ENCODE results near the gene STPG1. TPM values are rescaled to one million over a fixed set of nuclear protein-coding genes. Genes with fewer than 3 reads are reported as not detected.
A peak's percentile ranks its signal among the peaks of the same experiment; 100 is the strongest.

STPG1 gene
- total and polyA plus RNA-seq, 8 donors = 0.45 to 51.0 (median 4.4) TPM; not detected in 1

DNA sequence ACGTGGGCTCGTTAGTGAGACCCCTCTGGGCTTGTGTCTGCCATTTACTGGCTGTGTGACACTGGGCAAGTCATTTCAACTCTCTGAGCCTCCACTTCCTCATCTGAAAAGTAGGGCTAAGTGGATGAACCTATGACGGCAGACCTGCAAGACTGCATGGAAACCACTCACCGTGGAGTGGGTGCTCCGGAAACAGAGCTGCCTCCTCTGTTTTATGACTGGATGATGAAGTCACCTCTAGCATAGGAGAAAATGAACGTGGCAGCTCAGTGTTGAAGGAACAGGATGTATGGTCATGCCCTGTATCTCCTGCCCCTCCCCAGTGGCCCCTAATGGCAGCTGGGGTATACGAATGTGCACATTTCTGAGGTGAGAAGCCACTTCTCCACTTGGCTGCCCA lies 40.5 kb downstream of the STPG1 start:
- H3K4me1 ChIP-seq = no peaks in the 10 kb centered on the region
- DNase-seq = no peak
- H3K36me3 ChIP-seq = peaks cover 0 to 69% (median 37%) of the 10 kb centered on the region in 4 donors
- TF ChIP-seq EP300 (IDR thresholded peaks at IDR 0.05) (no peak), POLR2AphosphoS5 (IDR thresholded peaks at IDR 0.05) (no peak), POLR2A (IDR thresholded peaks at IDR 0.05) (no peak)
- TF ChIP-seq, protein P1, sequence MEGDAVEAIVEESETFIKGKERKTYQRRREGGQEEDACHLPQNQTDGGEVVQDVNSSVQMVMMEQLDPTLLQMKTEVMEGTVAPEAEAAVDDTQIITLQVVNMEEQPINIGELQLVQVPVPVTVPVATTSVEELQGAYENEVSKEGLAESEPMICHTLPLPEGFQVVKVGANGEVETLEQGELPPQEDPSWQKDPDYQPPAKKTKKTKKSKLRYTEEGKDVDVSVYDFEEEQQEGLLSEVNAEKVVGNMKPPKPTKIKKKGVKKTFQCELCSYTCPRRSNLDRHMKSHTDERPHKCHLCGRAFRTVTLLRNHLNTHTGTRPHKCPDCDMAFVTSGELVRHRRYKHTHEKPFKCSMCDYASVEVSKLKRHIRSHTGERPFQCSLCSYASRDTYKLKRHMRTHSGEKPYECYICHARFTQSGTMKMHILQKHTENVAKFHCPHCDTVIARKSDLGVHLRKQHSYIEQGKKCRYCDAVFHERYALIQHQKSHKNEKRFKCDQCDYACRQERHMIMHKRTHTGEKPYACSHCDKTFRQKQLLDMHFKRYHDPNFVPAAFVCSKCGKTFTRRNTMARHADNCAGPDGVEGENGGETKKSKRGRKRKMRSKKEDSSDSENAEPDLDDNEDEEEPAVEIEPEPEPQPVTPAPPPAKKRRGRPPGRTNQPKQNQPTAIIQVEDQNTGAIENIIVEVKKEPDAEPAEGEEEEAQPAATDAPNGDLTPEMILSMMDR (IDR thresholded peaks at IDR 0.05) = no peak
- no peak overlapping the region for H3K27ac ChIP-seq
- WGBS, 5 donors = 84 to 94% (median 89%) methylated on average over 7 of the region's 7 CpGs
- intact Hi-C loops (cut with DNase I; ENCODE audit: low total_unique reads) = no loop called here
- H3K4me3 ChIP-seq = no peak overlapping the region
- H3K9me3 ChIP-seq = no peaks in the 10 kb centered on the region
- no peaks in the 10 kb centered on the region for H3K27me3 ChIP-seq

DNA sequence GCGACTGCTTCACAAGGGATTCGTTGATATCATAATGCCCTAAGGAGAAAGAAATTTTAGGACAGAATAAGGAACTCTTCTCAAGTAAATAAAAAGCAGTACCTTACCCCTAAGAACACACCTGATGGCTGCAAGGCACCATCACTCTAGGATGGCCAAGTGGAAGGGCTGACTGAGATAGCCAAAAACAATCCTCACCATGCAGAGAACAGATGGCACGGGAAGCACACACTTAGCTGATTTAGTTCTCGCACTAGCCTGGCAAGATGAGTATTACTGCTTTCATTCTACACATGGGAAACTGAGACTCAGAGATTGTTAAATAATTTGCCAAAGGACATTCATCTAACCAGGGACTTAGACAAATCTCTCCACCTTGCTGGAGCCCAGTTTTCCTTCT lies 43.8 kb downstream of the STPG1 start:
- no peak for TF ChIP-seq POLR2A (IDR thresholded peaks at IDR 0.05)
- no peak for TF ChIP-seq EP300 (IDR thresholded peaks at IDR 0.05)
- TF ChIP-seq, protein P1 (IDR thresholded peaks at IDR 0.05) = no peak
- no peak for TF ChIP-seq POLR2AphosphoS5 (IDR thresholded peaks at IDR 0.05)
- Histone ChIP-seq H3K27ac (no peak overlapping the region), H3K4me3 (no peak overlapping the region), H3K27me3 (no peaks in the 10 kb centered on the region), H3K36me3 (peaks cover 0 to 50% (median 32%) of the 10 kb centered on the region in 4 donors), H3K9me3 (no peaks in the 10 kb centered on the region), H3K4me1 (peaks cover 0 to 6% (median 4%) of the 10 kb centered on the region in 4 donors)
- DNase-seq = no peak
- WGBS, 5 donors = 92 to 97% (median 96%) methylated on average over 4 of the region's 4 CpGs
- intact Hi-C loops (cut with DNase I; ENCODE audit: low total_unique reads) = no loop called here

DNA sequence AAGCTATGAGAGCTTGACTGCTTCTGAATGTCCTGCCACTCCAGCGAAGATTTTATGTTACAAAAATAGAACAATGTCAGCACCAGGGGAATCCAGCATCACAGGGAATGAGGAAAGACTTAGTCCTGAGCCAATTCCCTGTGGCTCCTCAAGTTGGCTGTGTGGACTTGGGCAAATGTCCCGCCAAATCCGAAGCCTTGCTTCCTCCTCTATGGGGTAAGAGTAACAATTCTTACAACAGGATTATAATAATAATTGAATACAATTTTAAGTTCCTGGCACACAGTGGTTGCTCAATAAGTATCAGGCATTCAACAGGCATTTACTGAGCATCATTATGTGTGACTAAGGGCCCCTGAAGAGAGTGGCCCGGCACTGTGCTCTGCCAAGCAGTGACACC lies 44.4 kb downstream of the STPG1 start:
- intact Hi-C loops (cut with DNase I; ENCODE audit: low total_unique reads) = no loop called here
- Histone ChIP-seq H3K9me3 (no peaks in the 10 kb centered on the region), H3K4me3 (no peak overlapping the region), H3K27ac (no peak overlapping the region), H3K27me3 (no peaks in the 10 kb centered on the region), H3K36me3 (peaks cover 0 to 46% (median 30%) of the 10 kb centered on the region in 4 donors), H3K4me1 (peaks cover 0 to 12% (median 7%) of the 10 kb centered on the region in 4 donors)
- TF ChIP-seq POLR2A (IDR thresholded peaks at IDR 0.05) (no peak), EP300 (IDR thresholded peaks at IDR 0.05) (no peak), POLR2AphosphoS5 (IDR thresholded peaks at IDR 0.05) (no peak)
- TF ChIP-seq, protein P1 (IDR thresholded peaks at IDR 0.05) = no peak
- WGBS, 5 donors = 90 to 97% (median 92%) methylated on average over 4 of the region's 4 CpGs
- no peak for DNase-seq

DNA sequence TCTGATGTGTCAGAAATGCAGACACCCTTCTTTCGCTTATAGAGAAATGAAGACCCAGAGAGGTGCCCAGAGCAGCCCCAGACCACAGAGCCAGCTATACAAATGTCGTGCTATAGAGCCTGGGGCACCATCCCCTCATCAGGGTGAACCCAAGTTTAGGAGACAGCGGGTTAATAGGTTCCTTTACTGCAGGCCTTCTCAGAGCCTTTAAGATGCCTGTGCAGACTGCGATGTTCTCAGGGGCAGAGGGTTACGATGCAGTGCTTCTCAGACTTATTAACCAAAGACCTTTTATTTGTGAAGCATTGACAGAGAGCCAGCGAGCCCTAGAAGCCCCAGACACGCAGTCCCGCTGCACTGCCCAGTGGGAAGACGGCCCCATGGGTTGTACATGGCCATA lies 46.9 kb downstream of the STPG1 start:
- H3K4me1 ChIP-seq = peaks cover 0 to 16% (median 10%) of the 10 kb centered on the region in 4 donors
- 91 to 99% (median 98%) methylated on average over 5 to 9 of the region's 9 CpGs for WGBS, 5 donors
- no peak for TF ChIP-seq POLR2AphosphoS5 (IDR thresholded peaks at IDR 0.05)
- TF ChIP-seq EP300 (IDR thresholded peaks at IDR 0.05) = no peak
- H3K36me3 ChIP-seq = peaks cover 0 to 24% (median 18%) of the 10 kb centered on the region in 4 donors
- DNase-seq = no peak
- no peaks in the 10 kb centered on the region for H3K9me3 ChIP-seq
- H3K27me3 ChIP-seq = no peaks in the 10 kb centered on the region
- H3K27ac ChIP-seq = no peak overlapping the region
- no peak overlapping the region for H3K4me3 ChIP-seq
- intact Hi-C loops (cut with DNase I; ENCODE audit: low total_unique reads) = no loop called here

DNA sequence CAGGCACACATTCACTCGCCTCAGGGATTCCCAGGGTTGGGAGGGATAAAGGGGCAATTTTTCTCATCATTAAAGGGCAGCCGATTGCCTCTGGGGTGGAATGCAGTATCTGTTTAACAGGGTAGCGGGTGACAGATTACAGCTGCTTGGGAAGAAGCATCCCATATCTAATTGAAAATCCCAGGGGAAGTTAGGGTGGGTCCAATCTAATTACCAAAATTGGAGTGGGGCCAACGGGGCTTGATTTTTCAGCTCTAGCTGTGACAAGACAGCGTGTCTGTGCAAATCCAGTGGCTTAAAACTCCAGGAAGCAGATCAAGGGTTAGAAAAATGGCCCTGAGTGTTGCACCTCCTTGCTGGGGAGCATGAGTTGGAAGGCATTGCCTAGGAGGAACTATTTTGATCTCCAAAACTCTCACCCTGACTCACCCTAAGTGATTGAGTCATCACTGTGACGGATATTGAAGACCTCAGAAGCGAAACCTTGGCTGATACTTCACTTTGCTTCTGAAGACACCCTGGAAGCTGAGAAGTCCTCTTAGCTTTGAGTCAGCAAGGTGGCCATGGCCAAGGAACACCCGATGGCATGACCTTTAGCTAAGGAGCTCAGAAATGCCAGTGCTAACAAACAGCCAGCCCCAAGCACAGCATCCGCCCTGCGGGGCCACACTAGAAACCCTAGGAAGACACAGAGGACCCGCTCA lies 48.5 kb downstream of the STPG1 start:
- Histone ChIP-seq H3K4me3 (no peak overlapping the region), H3K36me3 (peaks cover 0 to 21% (median 18%) of the 10 kb centered on the region in 4 donors), H3K27me3 (no peaks in the 10 kb centered on the region), H3K27ac (peak overlapping the region in 2 of 5 donors; percentile 7 to 13), H3K9me3 (no peaks in the 10 kb centered on the region), H3K4me1 (peaks cover 0 to 16% (median 10%) of the 10 kb centered on the region in 4 donors)
- DNase-seq = no peak
- no peak for TF ChIP-seq EP300 (IDR thresholded peaks at IDR 0.05)
- TF ChIP-seq POLR2A (IDR thresholded peaks at IDR 0.05) = no peak
- peak in 1 of 3 donors; percentile 60 for TF ChIP-seq POLR2AphosphoS5 (IDR thresholded peaks at IDR 0.05)
- WGBS, 5 donors = 74 to 88% (median 79%) methylated on average over 11 of the region's 11 CpGs
- intact Hi-C loops (cut with DNase I; ENCODE audit: low total_unique reads) = no loop called here

All from stomach (tissue), 9 donors.